8988T (cell line): ENCODE measurements around the gene FAM240B.

Experiments used
- DNase-seq: peaks from one replicate; pipeline ENCODE4 v3.0.0; 2011

Gene FAM240B

DNA sequence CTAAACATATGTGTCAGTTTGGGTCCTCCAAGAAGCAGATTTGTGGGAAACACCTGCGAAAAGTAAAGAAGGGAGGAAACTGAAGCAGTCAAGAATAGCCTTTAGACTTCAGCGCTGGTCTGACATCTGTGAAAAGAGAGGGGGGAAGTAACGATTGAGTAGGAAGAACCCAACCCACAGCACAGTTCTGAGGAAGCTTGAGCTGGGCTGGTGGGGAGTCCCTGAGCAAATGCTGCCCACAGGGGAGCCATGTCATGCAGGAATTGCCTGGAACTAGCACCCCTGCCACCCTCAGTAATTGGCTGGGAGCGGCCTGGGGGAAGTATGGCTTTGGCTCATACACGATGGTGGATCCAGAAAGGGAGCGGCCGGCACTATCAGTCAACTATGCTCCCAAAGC is 20.6 kb downstream of the FAM240B start:
- no peak for DNase-seq

DNA sequence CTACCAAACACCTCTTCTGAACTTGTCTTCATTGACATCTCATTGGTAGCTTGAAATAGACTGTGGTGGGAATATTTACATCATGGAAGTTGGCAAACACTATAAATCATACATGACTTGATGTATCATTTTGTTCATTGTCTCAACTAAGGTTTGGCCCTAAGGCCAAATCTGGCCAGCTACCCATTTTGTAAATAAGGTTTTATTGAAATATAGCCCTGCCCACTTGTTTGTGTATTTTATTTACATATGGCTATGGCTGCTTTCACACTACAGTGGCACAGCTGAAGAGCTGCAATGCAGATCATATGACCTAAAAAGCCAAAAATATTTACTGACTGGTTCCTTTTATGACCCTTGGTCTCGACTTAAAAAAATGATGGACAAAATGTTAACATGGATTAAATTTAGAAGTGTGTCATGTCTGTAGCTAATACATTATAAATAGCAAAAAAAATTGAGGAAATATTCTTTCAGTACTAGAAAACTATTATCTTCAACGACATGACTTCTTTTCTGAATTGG is 22.1 kb downstream of the FAM240B start:
- DNase-seq: no peak

DNA sequence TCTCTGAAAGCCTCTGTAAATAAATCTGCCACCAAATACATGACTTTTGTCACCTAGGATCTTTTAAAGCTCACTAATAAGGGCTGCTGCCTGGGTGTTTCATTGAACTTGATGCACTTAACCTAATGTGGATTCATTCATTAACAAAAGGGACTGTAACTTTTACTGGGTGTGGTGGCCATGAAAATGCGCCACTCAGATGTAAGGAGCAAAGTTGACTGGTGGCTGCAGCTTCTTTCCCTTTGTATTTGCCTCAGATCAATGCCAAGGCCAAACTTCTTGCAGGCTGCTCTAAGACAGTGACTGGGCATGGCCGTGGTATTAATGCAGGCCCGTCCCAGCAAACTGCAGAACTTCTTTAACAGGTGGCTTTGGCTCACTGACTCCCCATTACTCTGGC is 22.9 kb downstream of the FAM240B start:
- no peak for DNase-seq

DNA sequence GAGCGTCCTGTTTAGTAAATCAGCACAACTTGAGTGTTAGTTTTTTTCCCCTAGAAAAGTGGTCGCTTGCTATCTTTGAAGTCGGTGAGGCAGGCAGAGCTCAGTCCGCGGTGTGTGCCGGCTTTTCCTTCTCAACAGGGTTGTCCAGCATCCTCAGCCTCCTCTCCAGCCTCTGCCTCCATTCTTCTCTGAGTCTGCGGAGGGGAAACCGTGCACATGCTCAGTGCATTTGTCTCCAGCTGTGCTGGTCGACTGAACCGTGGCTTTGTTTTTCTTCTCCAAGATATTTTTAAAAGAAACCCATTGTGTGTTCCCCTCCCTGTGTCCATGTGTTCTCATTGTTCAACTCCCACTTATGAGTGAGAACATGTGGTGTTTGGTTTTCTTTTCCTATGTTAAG is 25.3 kb downstream of the FAM240B start:
- no peak for DNase-seq

DNA sequence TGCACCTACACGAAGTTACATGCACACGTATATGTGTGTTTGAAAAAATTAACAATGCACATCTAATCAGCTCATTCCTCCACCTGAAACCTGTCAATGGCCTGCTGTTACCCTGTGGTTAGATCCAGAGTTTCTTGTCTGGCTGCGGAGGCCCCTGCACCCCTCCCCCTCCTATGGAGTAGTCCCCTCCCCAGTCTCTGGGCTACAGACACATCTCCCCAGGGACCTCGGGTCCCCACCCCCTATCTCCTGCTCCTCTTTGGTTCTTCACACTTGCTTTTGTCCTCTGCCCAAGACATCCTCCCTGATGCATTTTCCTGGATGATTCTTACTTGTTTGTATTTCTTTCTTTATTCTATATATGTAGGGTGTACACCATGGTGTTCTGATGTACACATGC is 27.2 kb downstream of the FAM240B start:
- no peak for DNase-seq

DNA sequence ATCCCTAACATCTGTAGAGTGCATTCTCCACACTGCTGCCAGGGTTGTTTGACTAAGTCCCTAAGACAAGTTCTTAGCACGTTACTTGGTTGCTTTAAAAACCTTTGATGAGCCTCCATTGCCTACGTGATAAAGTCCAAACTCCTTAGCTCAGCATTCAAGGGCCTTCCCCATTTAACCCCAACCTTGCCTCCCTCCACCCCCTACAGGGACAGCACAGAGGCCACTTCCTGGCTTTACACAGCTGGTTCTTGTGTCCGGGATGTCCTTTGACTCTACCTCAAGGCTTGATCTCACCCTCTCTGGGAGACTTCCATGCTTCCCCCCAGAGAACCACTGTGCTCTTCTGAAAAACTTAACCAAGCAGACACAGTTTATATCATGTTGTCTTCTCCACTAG is 29.4 kb downstream of the FAM240B start:
- DNase-seq: no peak

DNA sequence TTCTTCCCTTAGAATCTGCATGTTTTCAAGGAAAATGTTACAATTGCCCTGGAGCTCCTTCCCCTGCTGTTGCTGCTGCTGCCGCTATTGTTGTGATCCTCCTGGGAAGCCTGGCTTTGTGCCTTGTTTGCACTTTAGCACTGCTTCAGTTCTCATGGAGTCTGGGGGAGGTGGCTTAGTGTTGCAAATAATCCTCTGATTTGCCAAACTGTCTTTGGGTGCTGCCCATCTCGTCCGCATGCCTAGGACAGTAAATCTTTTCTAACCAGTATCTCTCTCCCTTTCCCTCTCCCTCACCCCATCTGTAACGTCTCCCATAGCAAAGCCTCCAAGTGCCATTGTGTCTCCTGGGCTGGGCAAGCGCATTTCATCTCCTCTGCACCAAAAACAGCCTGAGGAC is 30.3 kb downstream of the FAM240B start:
- no peak for DNase-seq

DNA sequence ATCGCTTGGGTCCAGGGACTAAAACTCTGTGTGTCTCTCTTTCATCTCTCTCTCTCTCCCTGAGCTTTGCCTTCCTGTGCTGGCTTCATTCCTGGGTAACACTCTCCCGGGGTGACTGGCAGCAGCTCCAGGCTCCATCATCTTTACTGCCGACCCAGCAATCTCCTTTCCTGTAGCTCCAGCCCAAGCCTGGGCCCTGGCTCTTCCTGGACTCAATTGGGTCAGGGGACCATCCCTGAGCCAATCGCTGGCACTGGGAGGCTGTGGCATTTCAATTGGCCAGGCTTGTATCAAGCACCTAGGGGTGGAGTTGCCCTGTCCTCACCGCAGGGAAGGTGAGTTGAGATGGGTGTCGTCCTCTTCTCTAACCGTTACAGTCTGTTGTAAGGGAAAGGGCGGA is 31.9 kb downstream of the FAM240B start:
- no peak for DNase-seq

DNA sequence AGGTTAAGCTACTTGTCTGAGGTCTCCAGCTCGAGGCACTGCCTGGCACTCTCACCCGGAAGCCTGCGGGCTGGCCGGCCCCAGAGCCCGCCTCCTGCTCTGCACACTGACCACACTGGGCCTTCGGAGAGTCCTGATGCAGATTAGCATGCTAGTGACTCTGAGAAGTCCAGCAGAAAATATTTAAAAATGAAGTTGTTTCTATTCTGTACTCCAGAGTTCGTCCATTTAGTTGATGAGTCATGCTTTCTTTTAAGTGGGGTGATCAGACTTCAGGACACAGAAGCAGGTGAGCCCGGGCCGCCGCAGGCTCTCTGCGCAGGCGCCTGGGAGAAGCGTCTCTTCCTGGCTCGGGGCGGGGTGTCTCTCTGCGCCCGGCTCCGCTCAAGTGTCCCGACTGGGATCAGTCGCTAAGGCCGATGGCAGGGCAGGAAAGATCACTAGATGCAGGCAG is 32.5 kb downstream of the FAM240B start:
- DNase-seq: peak; percentile 31

DNA sequence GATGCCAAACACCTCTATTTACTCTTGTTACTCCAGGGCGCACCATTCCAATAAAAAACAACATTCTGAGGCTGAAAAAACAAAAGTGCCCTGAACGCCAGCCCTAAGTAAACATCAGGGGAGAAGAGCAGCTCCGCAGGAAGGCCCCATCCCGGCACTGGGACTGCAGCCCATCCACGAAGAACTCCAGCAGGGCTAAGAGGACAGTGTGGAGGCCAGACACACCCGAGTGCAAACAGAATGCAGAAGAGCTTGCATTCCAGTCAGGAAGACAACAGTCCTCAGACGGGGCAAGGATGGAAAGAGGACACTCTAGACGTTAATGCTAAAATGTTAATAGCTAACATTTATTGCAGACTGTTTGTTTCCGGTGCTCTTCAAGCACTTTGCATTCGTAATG is 33.0 kb downstream of the FAM240B start:
- DNase-seq: no peak

DNA sequence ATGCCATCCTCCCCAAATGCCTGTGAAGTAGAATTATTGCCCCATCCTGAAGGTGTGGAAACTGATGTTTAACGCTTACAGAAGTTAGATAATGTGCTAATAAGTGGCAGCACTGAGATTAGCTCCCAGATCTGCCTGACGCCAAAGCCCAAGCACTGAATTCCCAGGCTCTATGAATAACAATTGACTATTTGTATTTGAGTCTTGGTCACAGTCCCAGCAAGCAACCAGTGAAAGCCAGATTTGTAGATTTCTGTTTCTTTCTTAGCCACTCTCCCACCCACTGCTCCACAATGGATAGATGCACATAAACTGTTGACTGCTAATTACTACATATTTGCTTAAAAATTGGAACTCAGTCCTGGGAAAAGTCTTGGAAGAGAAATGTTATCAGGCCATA is 34.4 kb downstream of the FAM240B start:
- DNase-seq: no peak

DNA sequence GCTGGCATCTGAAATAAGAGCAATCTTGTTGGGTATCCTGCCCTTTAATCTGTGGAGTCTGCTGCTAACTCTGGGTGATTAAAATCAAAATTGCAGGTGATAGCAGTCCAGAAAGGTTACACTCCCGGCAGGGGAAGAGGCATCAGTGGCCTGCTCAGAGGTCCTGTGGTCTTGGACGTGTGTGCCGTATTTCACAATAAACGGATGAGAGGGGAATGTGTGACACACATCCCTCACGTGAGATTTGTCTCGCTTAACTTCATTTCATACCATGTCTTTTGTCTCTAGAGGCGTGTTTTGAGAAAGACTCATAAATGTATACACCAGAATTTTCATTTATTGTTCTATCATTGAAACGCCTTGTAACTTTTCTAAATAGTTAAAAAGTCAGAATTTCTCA is 36.6 kb downstream of the FAM240B start:
- DNase-seq: no peak

DNA sequence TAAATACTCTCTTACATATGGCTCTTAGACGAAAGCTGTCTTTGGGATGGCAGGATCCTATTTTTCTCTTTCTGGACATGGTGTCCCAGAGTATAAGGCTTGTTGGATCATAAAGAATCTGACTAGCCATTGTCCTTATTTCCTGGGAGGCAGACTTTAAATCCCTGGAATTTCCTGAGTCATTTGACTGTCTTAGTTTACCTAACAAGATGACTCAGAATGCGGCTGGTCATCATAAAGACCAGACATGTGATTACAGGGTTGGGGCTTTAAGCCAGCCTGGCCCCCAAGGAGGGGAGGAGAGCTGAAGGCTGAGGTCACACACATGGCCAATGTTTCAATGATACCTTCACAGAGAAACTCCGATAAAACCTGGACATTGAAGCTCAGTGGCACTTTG is 37.2 kb downstream of the FAM240B start:
- DNase-seq: peak; percentile 46

DNA sequence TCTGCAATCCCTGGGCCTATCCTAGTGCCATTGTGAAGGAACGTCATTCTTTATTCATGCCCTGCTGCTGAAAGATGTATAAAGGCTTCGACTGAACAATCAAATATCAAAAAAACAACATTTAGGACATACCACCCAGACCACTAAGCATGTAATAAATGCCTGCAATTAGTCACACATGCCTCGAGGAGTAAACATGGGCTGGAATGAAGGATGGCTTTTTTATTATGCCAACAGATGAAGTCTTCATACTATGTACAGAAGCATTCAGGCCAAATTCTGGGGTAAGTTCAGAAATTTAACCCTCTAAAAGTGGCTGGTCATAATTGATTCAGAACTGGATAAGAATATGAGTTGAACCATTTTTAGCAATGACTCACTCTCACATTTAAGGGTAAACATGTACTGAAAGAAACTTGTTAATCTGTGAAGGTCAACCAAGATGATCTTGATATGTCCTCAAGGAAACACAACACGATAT is 38.1 kb downstream of the FAM240B start:
- DNase-seq: no peak

DNA sequence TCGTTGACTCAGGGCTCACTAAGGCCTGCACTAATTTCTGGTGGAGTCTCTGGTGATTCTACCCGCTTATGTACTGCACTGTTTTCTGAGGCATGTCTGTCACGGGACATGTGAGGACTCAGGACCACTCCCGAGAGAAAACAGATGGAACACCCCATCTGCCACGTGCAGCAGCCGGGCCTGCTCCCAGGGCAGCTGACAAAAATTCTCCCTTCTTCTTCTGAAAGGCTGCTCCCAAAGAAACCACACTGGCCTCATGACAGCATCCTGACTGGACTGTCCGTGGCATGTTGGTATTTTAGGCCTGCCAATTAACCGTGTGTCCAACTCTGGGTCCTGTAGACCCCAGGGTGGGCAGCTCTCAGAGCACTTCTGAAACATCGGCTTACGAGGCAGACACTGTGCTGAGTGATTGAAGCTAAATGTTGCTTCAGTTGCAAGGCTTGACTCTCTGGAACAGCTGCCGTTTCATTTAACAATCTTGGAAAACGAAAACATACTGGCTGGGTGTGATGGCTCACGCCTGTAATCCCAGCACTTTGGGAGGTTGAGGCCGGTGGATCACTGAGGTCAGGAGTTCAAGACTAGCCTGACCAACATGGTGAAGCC is 39.0 kb downstream of the FAM240B start:
- no peak for DNase-seq

DNA sequence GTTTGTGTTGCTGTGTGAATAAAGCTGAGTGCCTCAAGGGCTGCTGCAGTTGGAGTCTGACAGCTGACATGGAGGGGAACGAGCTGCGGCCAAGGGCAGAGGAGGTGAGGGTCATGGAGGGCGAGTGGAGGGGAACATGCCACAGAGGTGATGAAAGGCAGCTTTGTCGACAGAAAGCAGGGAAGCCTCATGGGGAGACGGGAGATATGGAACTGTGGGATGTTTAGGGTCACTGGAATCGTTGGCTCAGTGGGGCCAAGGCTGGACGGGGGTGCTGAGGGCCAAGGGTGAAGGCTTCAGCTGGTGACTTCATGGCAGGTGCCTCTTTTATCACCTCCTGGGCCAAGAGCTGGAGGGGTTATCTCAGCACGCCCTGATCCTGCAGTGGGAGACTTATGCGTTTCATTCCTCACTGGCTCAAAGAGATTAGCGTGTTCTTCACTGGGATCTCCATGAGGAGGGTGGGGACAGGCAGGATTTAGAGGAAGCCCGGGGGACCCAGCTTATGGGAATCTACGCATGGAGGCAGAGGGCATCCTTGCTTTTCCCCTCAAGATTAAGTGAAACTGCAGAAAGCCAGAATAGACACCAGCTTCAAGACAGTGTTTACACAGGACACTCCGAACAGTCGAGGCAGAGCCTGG is 42.2 kb downstream of the FAM240B start:
- DNase-seq: no peak

DNA sequence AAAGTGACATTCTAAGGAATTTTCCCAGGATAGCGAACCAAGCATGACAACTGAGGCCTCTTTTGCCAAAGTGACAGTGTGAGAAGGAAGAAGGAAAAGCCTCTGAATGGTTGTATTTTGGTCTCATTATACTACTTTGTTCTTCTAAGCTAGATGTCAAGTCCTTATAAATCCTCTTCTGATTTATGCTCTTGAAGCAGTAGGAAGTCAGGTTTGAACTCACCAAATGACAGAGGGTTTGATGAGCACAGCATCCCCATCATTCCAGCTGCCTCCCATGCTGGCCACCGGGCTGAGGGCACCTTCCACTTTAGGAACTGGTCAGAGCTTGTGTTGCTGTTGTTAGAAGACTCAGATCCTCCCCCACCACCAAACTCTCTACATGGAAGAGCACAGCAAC is 44.1 kb downstream of the FAM240B start:
- no peak for DNase-seq

DNA sequence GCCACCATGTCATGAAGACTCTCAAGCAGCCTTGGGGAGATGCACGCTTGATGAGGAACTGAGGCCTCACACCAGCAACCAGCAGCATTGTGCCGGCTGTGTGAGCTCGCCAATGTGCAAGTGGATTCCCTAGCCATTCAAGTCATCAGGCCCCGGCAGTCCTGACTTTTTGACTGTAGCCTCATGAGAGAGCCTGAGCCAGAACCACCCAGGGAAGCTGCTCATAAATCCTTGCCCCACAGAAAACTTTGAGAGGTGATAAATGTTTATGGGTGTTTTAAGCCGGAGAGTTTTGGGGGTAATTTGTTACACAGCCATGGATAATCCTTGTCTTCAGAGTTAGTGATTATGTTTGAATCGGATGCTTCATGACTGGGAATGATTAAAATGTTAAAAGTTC is 44.7 kb downstream of the FAM240B start:
- DNase-seq: no peak

DNA sequence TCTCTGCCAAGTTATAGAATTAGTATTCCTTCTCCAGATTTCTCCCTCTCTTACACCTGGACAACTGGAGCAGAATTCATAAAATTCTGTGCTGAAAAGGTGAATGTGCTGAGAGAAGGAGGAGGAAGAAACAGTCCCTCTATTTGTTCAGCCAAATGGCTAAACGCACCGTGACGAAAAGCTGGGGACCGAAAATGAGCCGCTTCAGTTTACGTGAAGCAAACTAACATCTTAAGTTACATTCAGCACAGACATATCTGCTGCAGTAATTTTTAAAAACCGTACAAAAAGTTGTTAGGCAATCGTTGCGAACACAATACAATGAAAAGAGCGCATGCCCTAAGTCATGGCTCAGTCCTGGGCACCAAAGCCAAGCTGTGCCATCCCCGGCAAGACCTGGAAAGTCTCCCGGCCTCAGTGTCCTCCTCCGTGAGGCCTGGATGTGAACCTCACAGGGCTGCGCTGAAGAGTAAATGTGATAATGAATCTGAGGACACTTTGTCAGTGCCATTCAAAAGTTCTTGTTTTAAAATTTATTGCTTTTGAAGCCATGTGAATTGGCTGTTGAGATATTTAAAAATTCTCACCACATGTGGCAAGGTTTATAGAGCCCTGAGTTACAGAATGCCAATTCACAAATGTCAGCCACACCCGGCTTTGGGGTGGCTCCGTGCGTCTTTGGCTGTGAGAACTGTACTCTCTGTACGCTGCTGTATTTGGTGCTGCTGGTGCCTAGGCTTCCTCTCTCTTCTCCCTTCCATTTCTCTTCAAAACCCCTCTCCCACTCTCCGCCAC is 46.3 kb downstream of the FAM240B start:
- no peak for DNase-seq

DNA sequence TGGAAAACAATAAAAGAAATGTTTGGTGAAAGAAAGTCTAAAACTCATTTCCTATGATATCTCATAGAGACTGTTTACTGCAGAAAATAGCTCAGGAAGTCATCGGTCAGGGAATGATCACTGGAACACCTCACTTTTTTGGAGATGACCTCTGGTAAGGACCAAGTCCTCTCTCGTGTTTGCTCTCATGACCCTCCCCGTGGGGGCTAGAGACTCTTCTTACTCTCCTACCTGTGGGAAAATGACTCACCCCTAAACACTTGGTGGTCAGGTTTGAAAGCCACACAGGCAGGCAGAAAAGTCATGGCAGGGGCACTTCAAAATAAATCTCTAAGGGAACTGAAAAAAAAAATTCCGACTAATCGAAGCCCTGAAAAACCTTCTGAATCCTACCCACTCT is 48.2 kb downstream of the FAM240B start:
- DNase-seq: no peak

DNA sequence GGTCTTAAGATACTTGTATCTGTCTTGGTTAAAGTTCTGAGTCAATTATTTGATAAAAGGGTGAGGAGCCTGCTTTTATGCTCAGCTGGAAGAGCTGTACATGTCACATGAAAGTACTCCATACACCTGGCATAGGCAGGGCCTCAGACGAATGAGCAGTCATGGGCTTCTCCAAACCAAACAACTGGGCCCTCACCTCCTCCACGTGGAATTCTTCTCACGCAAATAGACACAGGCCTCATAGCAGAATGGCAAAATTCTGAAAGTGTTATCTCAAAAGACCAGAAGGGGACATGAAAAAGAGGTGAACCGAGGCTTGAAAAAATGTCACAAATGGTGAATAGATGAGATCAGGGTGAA is 48.6 kb downstream of the FAM240B start:
- no peak for DNase-seq

DNA sequence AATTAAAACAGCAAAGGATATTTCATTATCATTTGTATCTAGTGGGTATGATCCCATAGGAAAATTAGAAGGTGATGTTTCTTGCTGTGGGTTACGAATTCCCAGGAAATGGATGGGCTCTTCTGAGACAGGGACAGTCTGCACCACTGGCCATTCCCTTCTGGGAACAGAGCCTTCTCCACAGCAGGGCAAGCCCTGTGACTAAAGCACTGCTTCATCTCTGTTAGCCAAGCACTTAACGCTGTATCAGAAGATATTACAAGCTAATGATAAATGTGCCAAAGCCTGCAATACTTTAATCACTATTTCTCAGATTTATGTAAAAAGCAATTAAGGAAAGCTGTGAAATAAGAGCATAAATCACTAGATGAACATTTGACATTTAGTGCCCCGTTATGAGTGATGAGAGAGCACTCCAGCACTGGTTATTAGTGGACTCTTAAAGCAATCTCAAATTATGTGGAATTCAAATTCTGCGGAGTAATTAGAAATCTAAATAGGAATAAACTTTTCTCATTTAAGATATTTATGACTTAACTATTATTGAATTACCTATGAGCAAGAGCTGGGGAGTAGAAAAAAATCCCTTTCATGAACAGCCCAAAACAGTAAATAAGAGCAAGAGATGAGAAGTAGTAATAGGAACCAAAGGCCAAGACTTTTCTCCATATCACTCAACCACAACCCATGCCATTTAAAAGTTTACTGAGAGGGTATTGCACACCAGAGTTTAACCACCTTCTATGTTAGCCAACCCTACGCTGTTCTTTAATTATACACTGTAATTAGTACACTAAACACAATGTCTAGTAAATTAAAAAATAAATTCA is 49.2 kb downstream of the FAM240B start:
- DNase-seq: no peak
